Subcutaneous adipose tissue (tissue), 4 donors: ENCODE measurements around the gene RCL1. TPM values are rescaled to one million over a fixed set of nuclear protein-coding genes. Genes with fewer than 3 reads are reported as not detected.

Experiments
- small RNA-seq: library from RNA; depleted of rRNA; stranded (forward); fragments of <200 nt; gene quantifications from one replicate; pipeline ENCODE3, GENCODE V24; 2016
- total RNA-seq, 4 donors: library from RNA; depleted of rRNA; stranded (reverse); fragments of >200 nt; gene quantifications; one replicate each; pipeline ENCODE4 v1.1.0, GENCODE V29; 2016
- TF ChIP-seq, protein P1 (sequence below): fragments of 450-650 bp; IDR thresholded peaks from one replicate; pipeline ENCODE4 v1.5.1; 2016; ENCODE audit warnings: low read depth, mild to moderate bottlenecking, control low read depth, antibody characterized with exemption, moderate library complexity

RCL1 gene
- total RNA-seq, 4 donors from 2014 or later = 64.4 to 166 (median 102) TPM

DNA sequence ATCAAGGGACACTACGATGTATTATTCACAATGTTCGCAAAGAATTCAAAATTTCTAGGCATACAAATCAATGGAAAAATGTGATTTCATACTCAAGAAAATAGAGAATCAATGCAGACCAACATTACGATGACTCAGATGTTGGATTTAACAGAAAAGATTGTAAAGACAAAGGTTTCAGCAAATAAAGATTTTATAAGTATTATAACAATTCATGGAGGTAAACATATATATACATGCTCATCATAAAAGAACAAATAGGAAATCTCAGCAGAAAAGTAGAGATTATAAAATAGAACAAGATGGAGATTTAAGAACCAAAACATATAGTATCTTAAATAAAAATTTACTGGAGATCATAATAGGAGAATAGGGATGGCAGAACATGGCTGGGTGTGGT is 98.9 kb downstream of the RCL1 start:
- TF ChIP-seq, protein P1, sequence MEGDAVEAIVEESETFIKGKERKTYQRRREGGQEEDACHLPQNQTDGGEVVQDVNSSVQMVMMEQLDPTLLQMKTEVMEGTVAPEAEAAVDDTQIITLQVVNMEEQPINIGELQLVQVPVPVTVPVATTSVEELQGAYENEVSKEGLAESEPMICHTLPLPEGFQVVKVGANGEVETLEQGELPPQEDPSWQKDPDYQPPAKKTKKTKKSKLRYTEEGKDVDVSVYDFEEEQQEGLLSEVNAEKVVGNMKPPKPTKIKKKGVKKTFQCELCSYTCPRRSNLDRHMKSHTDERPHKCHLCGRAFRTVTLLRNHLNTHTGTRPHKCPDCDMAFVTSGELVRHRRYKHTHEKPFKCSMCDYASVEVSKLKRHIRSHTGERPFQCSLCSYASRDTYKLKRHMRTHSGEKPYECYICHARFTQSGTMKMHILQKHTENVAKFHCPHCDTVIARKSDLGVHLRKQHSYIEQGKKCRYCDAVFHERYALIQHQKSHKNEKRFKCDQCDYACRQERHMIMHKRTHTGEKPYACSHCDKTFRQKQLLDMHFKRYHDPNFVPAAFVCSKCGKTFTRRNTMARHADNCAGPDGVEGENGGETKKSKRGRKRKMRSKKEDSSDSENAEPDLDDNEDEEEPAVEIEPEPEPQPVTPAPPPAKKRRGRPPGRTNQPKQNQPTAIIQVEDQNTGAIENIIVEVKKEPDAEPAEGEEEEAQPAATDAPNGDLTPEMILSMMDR = no peak

DNA sequence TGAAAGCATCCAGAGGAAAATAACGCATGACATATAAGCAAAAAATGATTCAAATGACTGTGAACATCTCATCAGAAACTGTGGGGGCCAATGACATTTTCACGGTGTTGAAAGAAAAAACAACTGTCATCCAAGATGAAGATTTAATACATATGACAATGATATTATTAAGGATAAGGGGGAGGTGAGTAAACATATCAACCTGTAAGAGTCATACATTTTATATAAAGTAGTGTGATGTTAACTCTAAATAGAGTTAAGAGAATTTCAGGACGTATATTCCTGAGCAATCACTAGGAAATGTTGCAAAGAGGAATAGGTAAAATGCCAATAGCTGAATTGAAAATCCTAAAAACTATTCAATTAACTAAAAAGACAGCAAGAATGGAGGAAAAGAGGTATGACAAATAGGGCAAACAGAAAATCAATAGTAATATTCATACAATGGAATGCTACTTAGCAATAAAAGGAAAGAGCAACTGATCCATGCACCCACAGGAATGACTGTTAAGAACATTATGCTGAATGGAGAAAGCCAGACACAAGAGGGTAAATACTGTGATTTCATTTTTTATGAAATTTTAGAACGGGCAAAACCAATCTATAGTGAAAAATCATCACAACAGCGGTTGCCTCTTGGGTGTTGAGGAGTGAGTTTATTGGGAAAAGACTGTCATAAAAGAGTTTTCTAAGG is 99.9 kb downstream of the RCL1 start:
- TF ChIP-seq, protein P1 = no peak

DNA sequence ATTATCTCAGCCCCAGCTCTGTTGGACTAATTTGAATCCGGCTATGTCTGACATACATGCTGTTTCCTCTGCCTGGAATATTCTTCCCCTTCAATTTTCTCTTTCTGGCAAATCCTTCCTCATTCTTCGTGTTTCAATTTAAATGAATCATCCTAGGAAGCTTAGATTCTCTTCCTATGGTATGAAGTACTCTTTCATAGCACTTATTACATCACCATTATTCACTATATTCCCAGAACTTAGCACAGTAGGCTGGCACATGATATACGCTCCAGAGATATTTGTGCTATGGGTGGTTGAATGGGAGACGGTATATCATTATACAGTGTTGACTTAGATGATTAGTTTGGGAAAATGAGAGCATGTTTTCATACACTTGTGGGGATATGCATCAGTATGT is 101.3 kb downstream of the RCL1 start:
- TF ChIP-seq, protein P1 = no peak

DNA sequence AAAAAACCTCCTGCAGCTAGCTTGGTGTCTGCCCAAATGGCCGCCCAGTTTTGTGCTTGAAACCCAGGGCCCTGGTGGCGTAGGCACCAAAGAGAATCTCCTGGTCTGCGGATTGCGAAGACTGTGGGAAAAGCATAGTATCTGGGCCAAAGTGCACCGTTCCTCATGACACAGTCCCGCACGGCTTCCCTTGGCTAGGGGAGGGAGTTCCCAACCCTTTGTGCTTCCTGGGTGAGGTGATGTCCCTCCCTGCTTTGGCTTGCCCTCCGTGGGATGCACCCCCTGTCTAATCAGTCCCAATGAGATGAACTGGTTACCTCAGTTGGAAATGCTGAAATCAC is 109.4 kb downstream of the RCL1 start:
- TF ChIP-seq, protein P1 = no peak

DNA sequence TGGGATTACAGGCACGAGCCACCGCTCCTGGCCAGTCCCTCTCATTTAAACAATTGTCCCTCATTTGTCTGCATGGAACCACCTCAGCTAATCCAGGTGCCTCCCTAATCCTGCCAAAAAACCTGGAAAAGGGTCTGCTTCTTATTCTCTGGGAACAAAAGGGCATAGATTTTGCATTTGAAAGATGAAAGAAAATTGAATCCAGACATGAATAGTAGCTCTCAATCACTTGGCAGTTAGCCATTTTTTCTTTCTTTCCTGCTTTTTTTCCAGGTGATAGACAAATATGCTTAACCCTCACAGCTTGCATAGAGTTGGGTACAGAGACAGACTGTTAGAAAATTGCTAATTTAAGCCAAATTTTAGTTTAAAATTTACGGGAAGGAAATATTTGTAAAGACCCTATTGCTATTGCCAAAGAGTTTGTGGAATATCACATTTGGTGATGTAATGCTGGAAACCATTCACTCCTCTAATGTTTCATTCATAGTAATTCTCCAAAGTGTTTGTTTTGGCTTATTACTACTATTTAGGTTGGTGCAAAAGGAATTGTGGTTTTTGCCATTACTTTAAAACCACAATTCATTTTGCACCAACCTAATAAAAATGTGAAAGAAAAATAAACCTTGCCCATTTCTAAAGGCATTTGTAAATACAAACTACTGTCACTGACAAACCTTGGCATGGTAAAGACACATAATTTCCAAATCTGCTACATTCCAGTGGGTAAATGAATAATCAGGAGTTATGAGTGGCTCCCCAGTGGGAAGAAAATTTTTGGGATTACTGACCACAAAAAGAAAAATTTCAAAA is 111.8 kb downstream of the RCL1 start:
- TF ChIP-seq, protein P1 = no peak

DNA sequence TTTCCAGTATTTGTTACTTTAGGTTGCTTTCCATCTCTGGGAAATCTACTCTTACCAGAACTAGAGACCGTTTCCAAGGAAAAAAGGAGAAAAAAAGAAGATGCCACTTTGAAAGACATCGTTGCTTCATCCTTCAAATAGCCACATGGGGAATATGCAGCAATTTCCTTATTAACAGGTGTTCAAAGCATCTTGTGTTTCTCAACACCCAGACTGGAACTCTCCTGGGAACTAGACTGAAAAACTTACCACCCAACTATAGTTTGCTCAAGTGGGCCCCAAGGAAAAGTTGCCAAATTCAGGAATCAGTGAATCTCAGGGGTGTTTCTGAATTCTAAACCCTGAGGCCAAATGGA is 112.4 kb downstream of the RCL1 start:
- TF ChIP-seq, protein P1 = no peak

Small RNAs within 50 kb of the gene (small RNA-seq; reads per million reads assigned to genes)
- gene AL158147.1 (not detected), gene MIR101-2 (not detected)

Other genes with a start within 250 kb of the RCL1 start
- gene PLPP6, start 130.7 kb upstream of the RCL1 start, total RNA-seq = 1 to 10 TPM; 5.2 to 7.0 (median 6.1) TPM
- gene SPATA6L, start 126.5 kb upstream of the RCL1 start, total RNA-seq = 1 to 10 TPM; 1.8 to 5.3 (median 2.8) TPM
- gene CDC37L1, start 113.4 kb upstream of the RCL1 start, total RNA-seq = 100 to 1,000 TPM in 1 of 4 donors, 10 to 100 TPM in 3; 32.1 to 106 (median 37.7) TPM
- gene AK3, start 51.7 kb upstream of the RCL1 start, total RNA-seq = 100 to 1,000 TPM in 2 of 4 donors, 10 to 100 TPM in 2; 89.6 to 184 (median 109) TPM
- gene JAK2, start 192.3 kb downstream of the RCL1 start, total RNA-seq = 10 to 100 TPM; 60.7 to 71.7 (median 63.8) TPM